Trophoblast cell (in vitro differentiated cells and primary cell): ENCODE data around the gene LIPG.

Source experiments
- DNase-seq, 2 donors: peaks; one replicate each; pipeline ENCODE4 v3.0.0-alpha.2; 2016
- H2AFZ ChIP-seq: 2 replicates; pipeline ENCODE4 v1.6.1; 2013; ENCODE audit warnings: low read length, moderate library complexity, mild to moderate bottlenecking; ENCODE audit not compliant: insufficient read depth, poor library complexity
- H2AK5ac ChIP-seq: 2 replicates; pipeline ENCODE4 v1.6.1; 2013; ENCODE audit warnings: mild to moderate bottlenecking, low read length
- H2BK120ac ChIP-seq: 2 replicates; pipeline ENCODE4 v1.6.1; 2013; ENCODE audit warnings: low read length, mild to moderate bottlenecking, moderate library complexity; ENCODE audit not compliant: insufficient read depth, poor library complexity
- H2BK12ac ChIP-seq: 2 replicates; pipeline ENCODE4 v1.6.1; 2013; ENCODE audit warnings: mild to moderate bottlenecking, low read length, moderate library complexity
- H2BK5ac ChIP-seq: 2 replicates; pipeline ENCODE4 v1.6.1; 2013; ENCODE audit warnings: low read length, low read depth, moderate library complexity, mild to moderate bottlenecking; ENCODE audit not compliant: poor library complexity
- H3K14ac ChIP-seq: 2 replicates; pipeline ENCODE4 v1.6.1; 2013; ENCODE audit warnings: mild to moderate bottlenecking, low read length
- H3K18ac ChIP-seq: 2 replicates; pipeline ENCODE4 v1.6.1; 2013; ENCODE audit warnings: mild to moderate bottlenecking, low read length
- H3K23ac ChIP-seq: 2 replicates; pipeline ENCODE4 v1.6.1; 2013; ENCODE audit warnings: low read length
- H3K27ac ChIP-seq: 2 replicates; pipeline ENCODE4 v1.5.1; 2013; ENCODE audit warnings: low read depth, mild to moderate bottlenecking, inconsistent platforms, low read length, moderate library complexity
- H3K27me3 ChIP-seq: 2 replicates; pipeline ENCODE4 v1.6.1; 2013; ENCODE audit warnings: inconsistent platforms, mild to moderate bottlenecking, low read length, moderate library complexity; ENCODE audit not compliant: insufficient read depth
- H3K36me3 ChIP-seq, 2 experiments: 1 replicate in 1 of 2; 2 replicates in 1 of 2; pipeline ENCODE4 v1.6.1; 2013; ENCODE audit warnings: low read length in 2 of 2, mild to moderate bottlenecking in 2 of 2, moderate library complexity in 1 of 2; ENCODE audit not compliant: insufficient read depth in 2 of 2, control insufficient read depth in 1 of 2
- H3K4ac ChIP-seq: 2 replicates; pipeline ENCODE4 v1.6.1; 2013; ENCODE audit warnings: low read depth, mild to moderate bottlenecking, low read length, moderate library complexity
- H3K4me1 ChIP-seq, 2 experiments: 1 replicate in 1 of 2; 2 replicates in 1 of 2; pipeline ENCODE4 v1.6.1; 2013; ENCODE audit warnings: low read length in 2 of 2, mild to moderate bottlenecking in 2 of 2, moderate library complexity in 1 of 2; ENCODE audit not compliant: insufficient read depth in 2 of 2, control insufficient read depth in 1 of 2
- H3K4me2 ChIP-seq: 2 replicates; pipeline ENCODE4 v1.6.1; 2013; ENCODE audit warnings: inconsistent platforms, mild to moderate bottlenecking, low read length, moderate library complexity
- H3K4me3 ChIP-seq: 2 replicates; pipeline ENCODE4 v1.5.1; 2013; ENCODE audit warnings: mild to moderate bottlenecking, low read depth, low read length, inconsistent platforms
- H3K79me1 ChIP-seq: one replicate; pipeline ENCODE4 v1.6.1; 2013; ENCODE audit warnings: low read length
- H3K79me2 ChIP-seq: 2 replicates; pipeline ENCODE4 v1.6.1; 2013; ENCODE audit warnings: low read length, mild to moderate bottlenecking; ENCODE audit not compliant: control insufficient read depth, insufficient read depth, poor library complexity
- H3K9ac ChIP-seq: 2 replicates; pipeline ENCODE4 v1.6.1; 2013; ENCODE audit warnings: mild to moderate bottlenecking, low read length
- H3K9me3 ChIP-seq: 2 replicates; pipeline ENCODE4 v1.6.1; 2013; ENCODE audit warnings: low read depth, mild to moderate bottlenecking, control low read depth, inconsistent platforms, low read length; ENCODE audit not compliant: insufficient read depth
- H4K12ac ChIP-seq: 2 replicates; pipeline ENCODE4 v1.6.1; 2013; ENCODE audit warnings: low read depth, mild to moderate bottlenecking, low read length, moderate library complexity
- H4K8ac ChIP-seq: 2 replicates; pipeline ENCODE4 v1.6.1; 2013; ENCODE audit warnings: low read depth, mild to moderate bottlenecking, low read length, moderate library complexity
- H4K91ac ChIP-seq: one replicate; pipeline ENCODE4 v1.6.1; 2013; ENCODE audit warnings: low read depth, mild to moderate bottlenecking, low read length, moderate library complexity
- WGBS: extraction: QIAGEN DNeasy Blood & Tissue Kit; methylation state at CpG from one replicate; pipeline ENCODE4 v1.1.7; 2013; ENCODE audit warnings: missing lambda C conversion rate; ENCODE audit not compliant: insufficient read length, insufficient coverage; ENCODE audit errors: extremely low coverage; 5-methylcytosine and 5-hydroxymethylcytosine counted together

Gene LIPG

GRCh38 chr18:49525981-49526380 lies 35.9 kb upstream of the LIPG start:
- peaks cover 2% of the 10 kb centered on the region for H3K79me1 ChIP-seq
- no peak overlapping the region for H4K12ac ChIP-seq
- H2BK120ac ChIP-seq = no peak overlapping the region
- H4K8ac ChIP-seq = no peak overlapping the region
- H3K9me3 ChIP-seq = no peaks in the 10 kb centered on the region
- H3K18ac ChIP-seq = no peak overlapping the region
- H3K9ac ChIP-seq = no peak overlapping the region
- no peak overlapping the region for H3K27ac ChIP-seq
- H2AFZ ChIP-seq = no peak overlapping the region
- H4K91ac ChIP-seq = no peak overlapping the region
- H3K4ac ChIP-seq = no peak overlapping the region
- no peak overlapping the region for H2BK5ac ChIP-seq
- H3K36me3 ChIP-seq = peaks cover 0 to 2% of the 10 kb centered on the region in 2 experiments
- no peak overlapping the region for H3K4me2 ChIP-seq
- no peaks in the 10 kb centered on the region for H3K79me2 ChIP-seq
- H2BK12ac ChIP-seq = no peak overlapping the region
- DNase-seq = no peak
- H3K4me3 ChIP-seq = no peak overlapping the region
- H3K27me3 ChIP-seq = no peaks in the 10 kb centered on the region
- no peak overlapping the region for H2AK5ac ChIP-seq
- H3K4me1 ChIP-seq = peaks cover 2 to 5% of the 10 kb centered on the region in 2 experiments
- WGBS = no CpG with 5 or more reads among the region's 2 CpGs
- H3K23ac ChIP-seq = no peak overlapping the region
- H3K14ac ChIP-seq = no peak overlapping the region

DNA sequence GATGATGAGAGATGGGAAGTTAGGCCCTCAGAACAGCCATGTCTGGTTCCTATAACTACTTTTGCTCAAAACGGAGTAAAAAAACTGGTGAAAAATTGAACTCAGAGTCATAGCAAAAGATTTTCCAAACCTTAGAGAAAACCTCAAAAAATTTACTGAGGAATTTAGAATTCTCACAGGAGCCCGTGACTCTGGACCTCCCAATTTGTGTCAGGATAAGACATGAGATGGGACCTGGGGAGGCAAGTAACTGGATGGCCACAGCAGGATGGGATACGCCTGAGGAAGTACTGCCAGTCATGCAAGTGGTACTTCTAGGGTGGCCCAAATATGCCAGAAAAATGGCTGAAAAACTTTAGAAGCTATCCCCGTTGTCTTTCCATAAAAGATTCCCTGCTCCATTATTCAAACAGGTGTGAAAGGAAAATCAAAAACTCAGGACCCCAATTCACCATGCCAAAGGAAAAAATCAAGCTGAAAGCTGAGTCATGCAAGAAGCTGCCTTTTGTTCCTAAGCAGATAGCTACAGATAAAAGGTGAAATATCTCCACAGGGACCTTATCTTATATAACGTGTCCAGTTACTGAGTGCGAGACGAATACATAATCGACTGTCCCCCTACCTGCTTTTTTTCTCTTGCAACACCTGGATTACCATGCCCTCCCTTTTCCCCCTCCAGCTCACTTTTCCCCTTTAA lies 34.1 kb upstream of the LIPG start:
- H3K36me3 ChIP-seq = peaks cover 0 to 2% of the 10 kb centered on the region in 2 experiments
- DNase-seq = peak; percentile 15 to 64
- no peak overlapping the region for H2BK5ac ChIP-seq
- peak overlapping the region; percentile 47 for H4K8ac ChIP-seq
- no peak overlapping the region for H3K4ac ChIP-seq
- H2BK12ac ChIP-seq = peak overlapping the region; percentile 96
- peak overlapping the region; percentile 51 for H2BK120ac ChIP-seq
- H3K4me3 ChIP-seq = no peak overlapping the region
- no CpG with 5 or more reads among the region's 8 CpGs for WGBS
- no peak overlapping the region for H3K14ac ChIP-seq
- H3K79me2 ChIP-seq = no peaks in the 10 kb centered on the region
- no peak overlapping the region for H3K9ac ChIP-seq
- H4K91ac ChIP-seq = peak overlapping the region; percentile 80
- H3K18ac ChIP-seq = no peak overlapping the region
- no peak overlapping the region for H4K12ac ChIP-seq
- no peaks in the 10 kb centered on the region for H3K27me3 ChIP-seq
- no peaks in the 10 kb centered on the region for H3K9me3 ChIP-seq
- H3K27ac ChIP-seq = no peak overlapping the region
- no peak overlapping the region for H3K23ac ChIP-seq
- no peak overlapping the region for H2AFZ ChIP-seq
- H3K4me1 ChIP-seq = peaks cover 2 to 5% of the 10 kb centered on the region in 2 experiments
- H3K4me2 ChIP-seq = no peak overlapping the region
- H3K79me1 ChIP-seq = peaks cover 4% of the 10 kb centered on the region
- peak overlapping the region; percentile 91 for H2AK5ac ChIP-seq

GRCh38 chr18:49529596-49529995 lies 32.3 kb upstream of the LIPG start:
- H3K23ac ChIP-seq = no peak overlapping the region

GRCh38 chr18:49531678-49532153 lies 30.1 kb upstream of the LIPG start:
- Histone ChIP-seq H2BK120ac (peak overlapping the region; percentile 85), H4K12ac (no peak overlapping the region), H3K36me3 (peaks cover 0 to 2% of the 10 kb centered on the region in 2 experiments), H4K91ac (peak overlapping the region; percentile 82), H3K27me3 (no peaks in the 10 kb centered on the region), H3K9ac (no peak overlapping the region), H3K4ac (no peak overlapping the region), H2BK12ac (peak overlapping the region; percentile 59), H3K14ac (no peak overlapping the region), H3K4me1 (peaks cover 2% of the 10 kb centered on the region in 2 experiments), H2AFZ (no peak overlapping the region), H3K9me3 (no peaks in the 10 kb centered on the region), H4K8ac (peak overlapping the region; percentile 67), H3K4me3 (no peak overlapping the region), H3K4me2 (no peak overlapping the region), H2BK5ac (peak overlapping the region; percentile 82), H2AK5ac (no peak overlapping the region), H3K79me1 (peaks cover 4% of the 10 kb centered on the region), H3K79me2 (no peaks in the 10 kb centered on the region), H3K27ac (peak overlapping the region; percentile 45), H3K23ac (no peak overlapping the region), H3K18ac (no peak overlapping the region)
- DNase-seq = peak; percentile 71 to 84
- WGBS = no CpG with 5 or more reads among the region's 10 CpGs

More at GRCh38 chr18:49529596-49529995, 32.3 kb upstream of the LIPG start:
- H2BK5ac ChIP-seq = no peak overlapping the region
- no peak overlapping the region for H2BK120ac ChIP-seq
- H3K27me3 ChIP-seq = no peaks in the 10 kb centered on the region
- peaks cover 4% of the 10 kb centered on the region for H3K79me1 ChIP-seq
- WGBS = no CpG with 5 or more reads among the region's 3 CpGs
- no peak overlapping the region for H3K4me2 ChIP-seq
- no peak overlapping the region for H3K4me3 ChIP-seq
- H3K27ac ChIP-seq = no peak overlapping the region
- no peak overlapping the region for H3K14ac ChIP-seq
- H4K12ac ChIP-seq = no peak overlapping the region
- H2BK12ac ChIP-seq = no peak overlapping the region
- H3K4me1 ChIP-seq = peaks cover 2 to 3% of the 10 kb centered on the region in 2 experiments
- H3K4ac ChIP-seq = no peak overlapping the region
- no peak overlapping the region for H4K91ac ChIP-seq
- peaks cover 0 to 2% of the 10 kb centered on the region in 2 experiments for H3K36me3 ChIP-seq
- H3K9ac ChIP-seq = no peak overlapping the region
- H2AFZ ChIP-seq = no peak overlapping the region
- H3K18ac ChIP-seq = no peak overlapping the region
- H3K9me3 ChIP-seq = no peaks in the 10 kb centered on the region
- no peak overlapping the region for H4K8ac ChIP-seq
- no peaks in the 10 kb centered on the region for H3K79me2 ChIP-seq
- H2AK5ac ChIP-seq = no peak overlapping the region
- no peak for DNase-seq
